Measurements from ENCODE around the gene ZFP82. TPM values are rescaled to one million over a fixed set of nuclear protein-coding genes. Genes with fewer than 3 reads are reported as not detected.

The ZFP82 gene
- total RNA-seq = 2.8 and 2.9 TPM in 2 replicates

DNA sequence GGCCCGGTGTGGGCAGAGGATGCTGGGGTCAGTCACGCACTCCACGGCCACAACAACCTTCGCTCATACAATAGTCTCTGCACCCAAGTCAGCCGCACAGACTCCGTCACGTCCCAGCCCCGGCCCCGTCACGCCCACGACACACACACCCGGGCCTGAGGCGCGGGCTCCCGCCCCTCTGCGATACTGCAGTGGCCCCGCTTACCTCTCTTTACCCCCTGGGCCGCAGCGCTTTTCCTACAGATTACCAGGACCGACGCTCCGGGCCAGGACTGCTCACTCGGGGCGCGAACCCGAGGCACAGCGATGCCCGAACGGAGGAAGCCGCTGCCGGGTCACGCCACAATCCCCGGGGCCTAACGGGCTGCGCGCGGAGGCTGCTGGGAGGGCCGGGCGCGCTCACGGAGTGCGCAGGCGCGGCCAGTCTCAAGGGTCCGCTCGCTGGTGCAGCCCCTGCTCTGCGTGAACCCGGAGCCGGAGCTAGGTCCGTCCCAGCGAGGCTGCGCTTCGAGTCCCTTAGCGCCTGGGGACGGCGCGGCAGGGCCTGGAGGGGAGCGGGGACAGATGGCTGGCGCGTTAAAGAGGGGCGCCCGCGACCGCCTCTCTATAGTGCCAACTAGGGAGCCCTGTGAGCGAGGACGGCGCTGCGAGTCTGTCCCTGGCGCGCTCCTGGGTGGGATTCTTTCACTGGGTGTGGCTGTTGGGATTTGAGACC is at the start of gene ZFP82:
TSS of gene ZFP82 (minus strand) at position 358 of the 715 bp plus-strand sequence. CDS start 8,855 bp downstream, outside the sequence.

DNA sequence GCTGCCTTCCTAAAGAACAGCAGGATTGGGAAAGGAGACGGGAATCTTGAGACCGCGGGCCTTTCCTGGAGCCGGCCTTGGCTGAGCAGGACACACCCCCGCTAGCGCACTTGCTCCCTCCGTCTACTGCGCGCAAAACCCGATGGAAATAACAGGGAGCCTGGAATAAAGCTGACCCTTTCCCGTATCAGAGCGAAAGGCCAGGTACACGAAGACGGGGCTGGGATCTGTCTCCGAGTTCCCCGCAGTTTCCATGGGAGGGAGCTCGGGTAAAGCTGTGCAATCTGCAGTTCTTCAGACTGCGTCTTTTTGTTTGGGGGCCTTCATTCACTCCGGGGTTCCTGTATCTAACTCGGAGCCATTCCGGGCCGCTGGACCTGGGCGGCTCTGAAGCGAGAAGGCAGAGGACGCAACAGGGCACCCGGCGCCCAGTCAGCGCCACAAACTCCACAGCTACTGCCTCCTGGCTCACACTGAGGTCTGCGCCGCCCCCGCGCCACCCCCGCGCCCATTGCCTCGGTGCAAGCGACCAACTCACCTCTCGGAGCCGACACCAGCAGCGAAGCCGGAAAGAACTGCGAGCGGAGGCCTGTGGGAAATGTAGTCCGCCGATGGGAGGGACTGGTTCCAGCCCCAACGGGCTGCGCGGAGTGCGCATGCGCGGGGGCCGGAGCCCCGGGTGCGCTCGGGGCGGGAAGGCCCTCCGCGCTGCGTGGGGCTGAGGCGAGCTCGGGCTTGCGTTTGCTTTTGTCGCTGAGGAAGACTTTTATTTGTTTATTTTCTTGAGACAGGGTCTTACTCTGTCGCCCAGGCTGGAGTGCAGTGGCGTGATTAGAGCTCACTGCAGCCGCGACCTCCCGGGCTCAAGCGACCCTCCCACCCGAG is 39.6 kb downstream of the ZFP82 start, which contains the start of gene ZFP14:
TSS of gene ZFP14 (minus strand) at position 577 of the 885 bp plus-strand sequence. CDS start 11,309 bp downstream, outside the sequence.

Other genes starting within 250 kb of the ZFP82 start
- gene ZNF565, start 204.0 kb downstream of the ZFP82 start, total RNA-seq = 0.81 and 3.2 TPM in 2 replicates
- 46.8 and 52.6 TPM in 2 replicates for gene ZNF146, start 203.5 kb downstream of the ZFP82 start, total RNA-seq
- gene ZFP14, start 39.4 kb downstream of the ZFP82 start, total RNA-seq = 0.33 and 1.9 TPM in 2 replicates
- gene ZNF566, start 70.9 kb upstream of the ZFP82 start, total RNA-seq = 3.9 and 7.5 TPM in 2 replicates
- 5.9 and 7.0 TPM in 2 replicates for gene ZNF260, start 109.6 kb upstream of the ZFP82 start, total RNA-seq
- gene ZNF529, start 154.6 kb upstream of the ZFP82 start, total RNA-seq = 3.3 and 6.3 TPM in 2 replicates
- 1.8 and 12.5 TPM in 2 replicates for gene ZNF382, start 186.7 kb upstream of the ZFP82 start, total RNA-seq
- gene ZNF461, start 248.2 kb upstream of the ZFP82 start, total RNA-seq = 2.1 and 3.9 TPM in 2 replicates

Data from mesangial cell (primary cell).